Activated T-helper 1 cell treated with Interleukin-2 at 50 U/mL for 16 hours (primary cell): ENCODE data around the gene HDAC5.

Experiments used
- DNase-seq: peaks from one replicate; pipeline ENCODE4 v3.0.0-alpha.2; 2020; ENCODE audit warnings: low read depth

Gene HDAC5

GRCh38 chr17:44086364-44087311 is 36.8 kb downstream of the HDAC5 start:
- peak; percentile 18 for DNase-seq

GRCh38 chr17:44085908-44086307 is 37.5 kb downstream of the HDAC5 start:
- DNase-seq = no peak

GRCh38 chr17:44084921-44085320 is 38.5 kb downstream of the HDAC5 start:
- no peak for DNase-seq

- DNase-seq = no peak
These were observed 39.3 kb downstream of the HDAC5 start for GRCh38 chr17:44084131-44084538.

GRCh38 chr17:44083250-44083849 is 40.1 kb downstream of the HDAC5 start:
- no peak for DNase-seq

- DNase-seq = no peak
These were observed 41.0 kb downstream of the HDAC5 start for GRCh38 chr17:44082256-44082927.

- no peak for DNase-seq
These were observed 41.8 kb downstream of the HDAC5 start for GRCh38 chr17:44081681-44082080.

- no peak for DNase-seq
These were observed 43.3 kb downstream of the HDAC5 start for GRCh38 chr17:44079877-44080821.

- DNase-seq = no peak
These were observed 45.0 kb downstream of the HDAC5 start for GRCh38 chr17:44078412-44078811.

- DNase-seq = no peak
These were observed 45.9 kb downstream of the HDAC5 start for GRCh38 chr17:44077595-44077909.

- DNase-seq = no peak
These were observed 46.5 kb downstream of the HDAC5 start for GRCh38 chr17:44076716-44077594.

- DNase-seq = no peak
These were observed 47.7 kb downstream of the HDAC5 start for GRCh38 chr17:44075598-44076293.

- DNase-seq = no peak
These were observed 48.5 kb downstream of the HDAC5 start for GRCh38 chr17:44074911-44075285.

GRCh38 chr17:44074231-44074910 is 49.1 kb downstream of the HDAC5 start:
- no peak for DNase-seq

GRCh38 chr17:44071772-44072171 is 51.7 kb downstream of the HDAC5 start:
- DNase-seq = no peak

GRCh38 chr17:44071198-44071520 is 52.3 kb downstream of the HDAC5 start:
- DNase-seq = no peak

GRCh38 chr17:44070455-44071197 is 52.8 kb downstream of the HDAC5 start, which contains the start of gene G6PC3:
Gene G6PC3, plus strand, starts transcription at chr17:44070735. Its CDS starts 231 bp downstream, at chr17:44070966.
- peak; percentile 54 for DNase-seq

GRCh38 chr17:44069974-44070454 is 53.4 kb downstream of the HDAC5 start:
- DNase-seq = no peak

GRCh38 chr17:44067545-44067940 is 55.9 kb downstream of the HDAC5 start:
- DNase-seq = no peak
